WTC11 (cell line): ENCODE measurements around the gene GARIN3.

ENCODE experiments used
- CBFB ChIP-seq: sonication (generic); formaldehyde crosslinking; IDR thresholded peaks from 2 replicates; pipeline ENCODE4 v1.8.1; 2022; ENCODE audit warnings: mild to moderate bottlenecking, low read depth, missing genetic modification reagents
- CREM ChIP-seq: sonication (generic); formaldehyde crosslinking; IDR thresholded peaks from 2 replicates; pipeline ENCODE4 v1.8.1; 2022; ENCODE audit warnings: mild to moderate bottlenecking, missing genetic modification reagents, moderate library complexity
- CTCF ChIP-seq: fragments of 200-600 bp; IDR thresholded peaks from 2 replicates; pipeline ENCODE4 v1.8.0; 2022; ENCODE audit warnings: antibody characterized with exemption
- ELF4 ChIP-seq: sonication (generic); formaldehyde crosslinking; IDR thresholded peaks from 2 replicates; pipeline ENCODE4 v1.8.1; 2022; ENCODE audit warnings: low read depth, mild to moderate bottlenecking, moderate library complexity, missing genetic modification reagents
- MYBL2 ChIP-seq: sonication (generic); formaldehyde crosslinking; IDR thresholded peaks from 2 replicates; pipeline ENCODE4 v1.8.1; 2023; ENCODE audit warnings: mild to moderate bottlenecking, moderate library complexity, missing genetic modification reagents
- PRDM15 ChIP-seq: sonication (generic); formaldehyde crosslinking; IDR thresholded peaks from 2 replicates; pipeline ENCODE4 v1.8.0; 2022; ENCODE audit warnings: missing genetic modification reagents
- USF1 ChIP-seq: sonication (generic); formaldehyde crosslinking; IDR thresholded peaks from 2 replicates; pipeline ENCODE4 v1.8.0; 2022; ENCODE audit warnings: mild to moderate bottlenecking, missing genetic modification reagents
- ZNF138 ChIP-seq: sonication (generic); formaldehyde crosslinking; conservative IDR thresholded peaks from 2 replicates; pipeline ENCODE4 v1.8.1; 2022; ENCODE audit warnings: mild to moderate bottlenecking, moderate library complexity, missing genetic modification reagents
- TF ChIP-seq, protein P1 (sequence below): sonication (generic); formaldehyde crosslinking; IDR thresholded peaks from 2 replicates; pipeline ENCODE4 v1.8.0; 2023; ENCODE audit warnings: missing genetic modification reagents, mild to moderate bottlenecking, borderline replicate concordance
- TF ChIP-seq, protein P2 (sequence below): sonication (generic); formaldehyde crosslinking; IDR thresholded peaks from 2 replicates; pipeline ENCODE4 v1.8.0; 2022; ENCODE audit warnings: mild to moderate bottlenecking, missing genetic modification reagents

DNA sequence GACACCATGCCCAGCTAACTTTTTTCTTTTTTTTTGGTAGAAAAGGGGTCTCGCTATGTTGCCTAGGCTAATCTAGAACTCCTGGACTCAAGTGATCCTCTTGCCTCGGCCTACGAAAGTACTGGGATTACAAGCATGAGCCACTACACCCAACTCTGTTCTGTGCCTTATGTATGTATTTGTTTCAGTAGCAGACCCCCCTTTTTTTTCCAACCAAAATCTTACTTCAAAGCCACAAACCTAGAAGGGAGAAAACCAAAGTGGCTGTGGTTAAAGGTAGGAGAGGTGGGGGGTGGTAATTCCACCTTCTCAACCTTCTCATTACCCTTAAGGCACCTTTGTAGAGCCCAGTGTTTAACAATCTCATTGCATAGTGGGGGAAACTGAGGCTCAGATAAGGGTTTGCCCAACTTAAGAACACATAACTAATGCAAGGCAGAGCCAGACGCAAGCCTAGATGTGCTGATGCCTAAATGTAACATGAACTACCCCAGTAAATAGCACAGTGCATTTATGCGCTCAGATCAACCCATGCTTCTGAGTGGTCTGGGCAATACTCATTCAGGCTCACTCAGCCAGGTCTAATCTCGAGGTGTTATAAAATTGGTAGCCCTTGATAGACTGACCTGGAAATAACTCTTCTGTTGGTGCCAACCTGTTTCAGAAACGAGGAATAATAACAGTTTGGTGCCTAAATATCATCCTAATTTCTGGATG lies 47.6 kb upstream of the GARIN3 start:
- TF ChIP-seq MYBL2 (CRISPR knock-in tag) (no peak), PRDM15 (CRISPR knock-in tag) (no peak), CTCF (no peak), USF1 (CRISPR knock-in tag) (no peak), CREM (CRISPR knock-in tag) (no peak), ELF4 (CRISPR knock-in tag) (no peak), ZNF138 (no peak), CBFB (no peak)
- TF ChIP-seq, protein P1, sequence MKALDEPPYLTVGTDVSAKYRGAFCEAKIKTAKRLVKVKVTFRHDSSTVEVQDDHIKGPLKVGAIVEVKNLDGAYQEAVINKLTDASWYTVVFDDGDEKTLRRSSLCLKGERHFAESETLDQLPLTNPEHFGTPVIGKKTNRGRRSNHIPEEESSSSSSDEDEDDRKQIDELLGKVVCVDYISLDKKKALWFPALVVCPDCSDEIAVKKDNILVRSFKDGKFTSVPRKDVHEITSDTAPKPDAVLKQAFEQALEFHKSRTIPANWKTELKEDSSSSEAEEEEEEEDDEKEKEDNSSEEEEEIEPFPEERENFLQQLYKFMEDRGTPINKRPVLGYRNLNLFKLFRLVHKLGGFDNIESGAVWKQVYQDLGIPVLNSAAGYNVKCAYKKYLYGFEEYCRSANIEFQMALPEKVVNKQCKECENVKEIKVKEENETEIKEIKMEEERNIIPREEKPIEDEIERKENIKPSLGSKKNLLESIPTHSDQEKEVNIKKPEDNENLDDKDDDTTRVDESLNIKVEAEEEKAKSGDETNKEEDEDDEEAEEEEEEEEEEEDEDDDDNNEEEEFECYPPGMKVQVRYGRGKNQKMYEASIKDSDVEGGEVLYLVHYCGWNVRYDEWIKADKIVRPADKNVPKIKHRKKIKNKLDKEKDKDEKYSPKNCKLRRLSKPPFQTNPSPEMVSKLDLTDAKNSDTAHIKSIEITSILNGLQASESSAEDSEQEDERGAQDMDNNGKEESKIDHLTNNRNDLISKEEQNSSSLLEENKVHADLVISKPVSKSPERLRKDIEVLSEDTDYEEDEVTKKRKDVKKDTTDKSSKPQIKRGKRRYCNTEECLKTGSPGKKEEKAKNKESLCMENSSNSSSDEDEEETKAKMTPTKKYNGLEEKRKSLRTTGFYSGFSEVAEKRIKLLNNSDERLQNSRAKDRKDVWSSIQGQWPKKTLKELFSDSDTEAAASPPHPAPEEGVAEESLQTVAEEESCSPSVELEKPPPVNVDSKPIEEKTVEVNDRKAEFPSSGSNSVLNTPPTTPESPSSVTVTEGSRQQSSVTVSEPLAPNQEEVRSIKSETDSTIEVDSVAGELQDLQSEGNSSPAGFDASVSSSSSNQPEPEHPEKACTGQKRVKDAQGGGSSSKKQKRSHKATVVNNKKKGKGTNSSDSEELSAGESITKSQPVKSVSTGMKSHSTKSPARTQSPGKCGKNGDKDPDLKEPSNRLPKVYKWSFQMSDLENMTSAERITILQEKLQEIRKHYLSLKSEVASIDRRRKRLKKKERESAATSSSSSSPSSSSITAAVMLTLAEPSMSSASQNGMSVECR (CRISPR knock-in tag) = no peak
- TF ChIP-seq, protein P2, sequence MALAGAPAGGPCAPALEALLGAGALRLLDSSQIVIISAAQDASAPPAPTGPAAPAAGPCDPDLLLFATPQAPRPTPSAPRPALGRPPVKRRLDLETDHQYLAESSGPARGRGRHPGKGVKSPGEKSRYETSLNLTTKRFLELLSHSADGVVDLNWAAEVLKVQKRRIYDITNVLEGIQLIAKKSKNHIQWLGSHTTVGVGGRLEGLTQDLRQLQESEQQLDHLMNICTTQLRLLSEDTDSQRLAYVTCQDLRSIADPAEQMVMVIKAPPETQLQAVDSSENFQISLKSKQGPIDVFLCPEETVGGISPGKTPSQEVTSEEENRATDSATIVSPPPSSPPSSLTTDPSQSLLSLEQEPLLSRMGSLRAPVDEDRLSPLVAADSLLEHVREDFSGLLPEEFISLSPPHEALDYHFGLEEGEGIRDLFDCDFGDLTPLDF (CRISPR knock-in tag) = no peak
